GM12891 (cell line): ENCODE measurements around the gene COL4A2.

Source experiments
- POLR2A ChIP-seq: IDR thresholded peaks from 2 replicates; pipeline ENCODE4 v1.6.1; 2011; ENCODE audit warnings: low read depth, low read length, control low read depth
- POLR2AphosphoS5 ChIP-seq: IDR thresholded peaks from 2 replicates; pipeline ENCODE4 v1.6.1; 2011; ENCODE audit warnings: low read depth, low read length, control low read depth
- SPI1 ChIP-seq: IDR thresholded peaks from 2 replicates; pipeline ENCODE4 v1.6.1; 2011; ENCODE audit warnings: low read depth, low read length, control low read depth
- TAF1 ChIP-seq: IDR thresholded peaks from 2 replicates; pipeline ENCODE4 v1.6.1; 2011; ENCODE audit warnings: low read depth, low read length, control low read depth

GRCh38 chr13:110493613-110494012, 186.5 kb downstream of the COL4A2 start:
- no peak for TF ChIP-seq POLR2A
- no peak for TF ChIP-seq SPI1
- no peak for TF ChIP-seq POLR2AphosphoS5
- no peak for TF ChIP-seq TAF1
